Smooth muscle cell (in vitro differentiated cells): Measurements from ENCODE around the gene GRIN2A. TPM values are rescaled to one million over a fixed set of nuclear protein-coding genes. Genes with fewer than 3 reads are reported as not detected.

Source experiments
- DNase-seq: peaks from one replicate; lab custom pipeline; 2025; ENCODE audit not compliant: unreplicated experiment; lab: John Stamatoyannopoulos, UW
- H2AFZ ChIP-seq: fragments of 200-600 bp; sonication (generic); 2 replicates; pipeline ENCODE4 v1.6.0; 2016; ENCODE audit warnings: antibody characterized with exemption, low read depth, mild to moderate bottlenecking
- H3F3A ChIP-seq: fragments of 200-600 bp; sonication (generic); 2 replicates; pipeline ENCODE4 v1.6.0; 2017; ENCODE audit warnings: antibody characterized with exemption, low read depth
- H3K27ac ChIP-seq: fragments of 200-600 bp; sonication (generic); 2 replicates; pipeline ENCODE4 v1.5.1; 2016; ENCODE audit warnings: low read depth, mild to moderate bottlenecking
- H3K27me3 ChIP-seq: fragments of 200-600 bp; sonication (generic); 2 replicates; pipeline ENCODE4 v1.6.1; 2016; ENCODE audit warnings: low read depth, mild to moderate bottlenecking
- H3K36me3 ChIP-seq: fragments of 200-600 bp; sonication (generic); 2 replicates; pipeline ENCODE4 v1.5.1; 2016; ENCODE audit warnings: low read depth
- H3K4me1 ChIP-seq: fragments of 200-600 bp; sonication (generic); 2 replicates; pipeline ENCODE4 v1.5.1; 2016; ENCODE audit warnings: low read depth
- H3K4me2 ChIP-seq: fragments of 200-600 bp; sonication (generic); 2 replicates; pipeline ENCODE4 v1.6.0; 2016; ENCODE audit warnings: mild to moderate bottlenecking
- H3K4me3 ChIP-seq: fragments of 200-600 bp; sonication (generic); 2 replicates; pipeline ENCODE4 v1.5.1; 2016; ENCODE audit warnings: mild to moderate bottlenecking
- H3K79me2 ChIP-seq: fragments of 200-600 bp; sonication (generic); 2 replicates; pipeline ENCODE4 v1.6.0; 2016; ENCODE audit warnings: low read depth, mild to moderate bottlenecking
- H3K9ac ChIP-seq: fragments of 200-600 bp; sonication (generic); 2 replicates; pipeline ENCODE4 v1.6.0; 2016; ENCODE audit warnings: low read depth
- H3K9me3 ChIP-seq: fragments of 200-600 bp; sonication (generic); replicated peaks from 2 replicates; pipeline ENCODE4 v1.5.1; 2016; ENCODE audit warnings: low read depth
- H4K20me1 ChIP-seq: fragments of 200-600 bp; sonication (generic); 2 replicates; pipeline ENCODE4 v1.6.0; 2016; ENCODE audit warnings: low read depth
- WGBS: methylation state at CpG from one replicate; pipeline ENCODE4 v1.1.7; 2016; ENCODE audit warnings: low lambda C conversion rate; 5-methylcytosine and 5-hydroxymethylcytosine counted together
- polyA plus RNA-seq: library from polyadenylated mRNA; unstranded; fragments of >200 nt; fragmentation: Nextera tagmentation; extraction: Ambion mirVana; gene quantifications from 2 replicates; pipeline ENCODE4 v1.2.1, GENCODE V29; 2016
- total RNA-seq: library from RNA; depleted of rRNA; stranded (reverse); fragments of >200 nt; gene quantifications from 2 replicates; pipeline ENCODE4 v1.2.3, GENCODE V29; 2014
- TF ChIP-seq, protein P1 (sequence below): fragments of 200-600 bp; sonication (generic); IDR thresholded peaks from 2 replicates; pipeline ENCODE4 v1.5.1; 2017; ENCODE audit warnings: borderline replicate concordance, mild to moderate bottlenecking, antibody characterized with exemption; ENCODE audit not compliant: insufficient read depth, poor library complexity, severe bottlenecking

GRIN2A gene
- total and polyA plus RNA-seq, 2 experiments from 2014 or later, result 0.02 to 0.13 TPM

DNA sequence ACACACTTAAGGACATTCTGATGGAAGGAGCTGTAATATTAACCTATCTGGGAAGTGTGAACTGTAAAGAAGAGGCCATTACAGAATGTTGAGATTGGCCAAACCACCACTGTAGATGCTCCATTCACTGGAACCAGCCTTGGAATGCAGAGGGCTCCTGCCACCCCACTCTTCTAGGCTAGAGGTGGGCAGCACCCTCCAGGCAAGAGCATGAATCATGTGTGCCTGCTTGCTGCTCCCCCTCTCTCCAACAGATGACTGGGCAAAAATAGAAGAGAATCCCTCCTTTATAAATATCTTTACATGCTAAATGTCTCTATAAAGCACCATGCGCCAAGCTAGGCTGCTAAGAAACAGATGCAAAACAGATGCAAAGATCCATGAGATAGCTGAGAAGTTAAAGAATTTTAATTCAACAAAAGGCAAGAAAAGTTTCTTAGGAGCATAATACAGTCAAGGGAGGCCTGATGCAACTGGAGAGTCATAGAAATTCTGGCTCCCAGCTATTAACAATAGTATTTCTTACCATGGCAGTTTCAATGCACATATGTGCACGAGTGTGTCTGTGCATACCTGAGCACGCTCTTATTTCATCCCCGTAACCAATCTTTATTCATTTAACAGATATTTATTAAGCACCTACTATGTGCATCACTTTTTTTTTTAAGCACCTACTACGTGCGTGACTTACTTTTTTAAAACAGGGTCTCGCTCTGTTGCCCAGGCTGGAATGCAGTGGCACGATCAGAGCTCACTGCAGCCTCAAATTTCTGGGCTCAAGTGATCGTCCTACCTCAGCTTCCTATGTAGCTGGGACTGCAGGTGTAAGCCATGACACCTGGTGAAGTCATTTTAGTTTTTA is 53.6 kb downstream of the GRIN2A start:
- no peaks in the 10 kb centered on the region for H3K36me3 ChIP-seq
- H2AFZ ChIP-seq, result no peak overlapping the region
- no peak overlapping the region for H3K4me3 ChIP-seq
- no peak overlapping the region for H3K27ac ChIP-seq
- 80% methylated on average over 9 of the region's 9 CpGs for WGBS
- H3K9ac ChIP-seq, result no peak overlapping the region
- H3K27me3 ChIP-seq, result no peaks in the 10 kb centered on the region
- DNase-seq, result no peak
- H3F3A ChIP-seq, result no peaks in the 10 kb centered on the region
- H3K4me2 ChIP-seq, result no peak overlapping the region
- no peaks in the 10 kb centered on the region for H3K9me3 ChIP-seq
- TF ChIP-seq, protein P1, sequence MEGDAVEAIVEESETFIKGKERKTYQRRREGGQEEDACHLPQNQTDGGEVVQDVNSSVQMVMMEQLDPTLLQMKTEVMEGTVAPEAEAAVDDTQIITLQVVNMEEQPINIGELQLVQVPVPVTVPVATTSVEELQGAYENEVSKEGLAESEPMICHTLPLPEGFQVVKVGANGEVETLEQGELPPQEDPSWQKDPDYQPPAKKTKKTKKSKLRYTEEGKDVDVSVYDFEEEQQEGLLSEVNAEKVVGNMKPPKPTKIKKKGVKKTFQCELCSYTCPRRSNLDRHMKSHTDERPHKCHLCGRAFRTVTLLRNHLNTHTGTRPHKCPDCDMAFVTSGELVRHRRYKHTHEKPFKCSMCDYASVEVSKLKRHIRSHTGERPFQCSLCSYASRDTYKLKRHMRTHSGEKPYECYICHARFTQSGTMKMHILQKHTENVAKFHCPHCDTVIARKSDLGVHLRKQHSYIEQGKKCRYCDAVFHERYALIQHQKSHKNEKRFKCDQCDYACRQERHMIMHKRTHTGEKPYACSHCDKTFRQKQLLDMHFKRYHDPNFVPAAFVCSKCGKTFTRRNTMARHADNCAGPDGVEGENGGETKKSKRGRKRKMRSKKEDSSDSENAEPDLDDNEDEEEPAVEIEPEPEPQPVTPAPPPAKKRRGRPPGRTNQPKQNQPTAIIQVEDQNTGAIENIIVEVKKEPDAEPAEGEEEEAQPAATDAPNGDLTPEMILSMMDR, result no peak
- H3K4me1 ChIP-seq, result no peaks in the 10 kb centered on the region
- no peaks in the 10 kb centered on the region for H4K20me1 ChIP-seq
- H3K79me2 ChIP-seq, result no peaks in the 10 kb centered on the region

DNA sequence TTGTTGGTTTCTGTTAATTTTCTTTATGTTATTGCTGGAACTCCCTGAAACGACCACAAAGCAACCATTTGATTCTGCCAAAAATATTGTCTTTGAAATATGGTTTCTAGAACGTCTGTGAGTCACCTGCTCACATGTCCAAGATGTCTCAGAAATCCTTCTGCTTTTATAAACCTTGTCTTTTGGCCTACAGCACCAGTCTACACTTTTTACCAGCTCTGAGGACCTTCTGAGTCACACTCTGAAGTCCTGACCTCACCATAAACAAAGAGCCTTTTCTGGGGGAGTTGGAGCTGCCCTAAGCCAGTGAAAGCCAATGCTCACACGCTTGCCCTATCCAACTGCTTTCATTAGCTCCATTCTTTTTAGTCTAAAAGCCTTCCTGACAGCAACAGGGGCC is 55.5 kb downstream of the GRIN2A start:
- Histone ChIP-seq H3K27me3 (no peaks in the 10 kb centered on the region), H4K20me1 (no peaks in the 10 kb centered on the region), H3K9ac (peak overlapping the region; percentile 49), H3F3A (no peaks in the 10 kb centered on the region), H3K27ac (peak overlapping the region; percentile 67), H3K4me2 (no peak overlapping the region), H3K36me3 (no peaks in the 10 kb centered on the region), H3K4me1 (peaks cover 11% of the 10 kb centered on the region), H2AFZ (no peak overlapping the region), H3K9me3 (no peaks in the 10 kb centered on the region), H3K4me3 (no peak overlapping the region), H3K79me2 (no peaks in the 10 kb centered on the region)
- 40% methylated on average over 3 of the region's 3 CpGs for WGBS
- TF ChIP-seq, protein P1, result no peak
- no peak for DNase-seq

DNA sequence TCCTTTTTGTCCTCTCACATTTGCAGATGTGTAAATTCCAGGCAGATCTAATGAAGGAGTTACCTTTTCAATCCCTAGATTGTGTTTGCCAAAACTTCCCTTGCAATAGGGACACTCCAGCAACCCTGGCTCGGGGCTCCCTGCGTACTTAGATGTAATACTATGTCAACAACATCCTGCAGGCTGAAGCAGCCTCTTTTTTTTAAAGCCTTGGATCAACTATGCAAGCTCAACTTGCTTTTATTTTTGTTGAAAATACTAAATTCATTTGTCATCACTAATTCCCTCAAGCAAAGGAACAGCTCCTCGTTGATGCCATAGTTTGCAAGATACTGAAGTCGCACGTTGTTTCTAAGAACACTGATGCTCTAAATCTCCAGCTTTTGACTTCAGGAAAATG is 59.1 kb downstream of the GRIN2A start:
- no peak overlapping the region for H3K4me2 ChIP-seq
- no peak for DNase-seq
- H3K36me3 ChIP-seq, result no peaks in the 10 kb centered on the region
- H4K20me1 ChIP-seq, result no peaks in the 10 kb centered on the region
- no peaks in the 10 kb centered on the region for H3F3A ChIP-seq
- no peaks in the 10 kb centered on the region for H3K79me2 ChIP-seq
- 61% methylated on average over 5 of the region's 5 CpGs for WGBS
- no peak overlapping the region for H2AFZ ChIP-seq
- TF ChIP-seq, protein P1, result no peak
- H3K9ac ChIP-seq, result peak overlapping the region; percentile 82
- no peak overlapping the region for H3K27ac ChIP-seq
- H3K4me1 ChIP-seq, result peaks cover 12% of the 10 kb centered on the region
- no peak overlapping the region for H3K4me3 ChIP-seq
- H3K27me3 ChIP-seq, result no peaks in the 10 kb centered on the region
- no peaks in the 10 kb centered on the region for H3K9me3 ChIP-seq

DNA sequence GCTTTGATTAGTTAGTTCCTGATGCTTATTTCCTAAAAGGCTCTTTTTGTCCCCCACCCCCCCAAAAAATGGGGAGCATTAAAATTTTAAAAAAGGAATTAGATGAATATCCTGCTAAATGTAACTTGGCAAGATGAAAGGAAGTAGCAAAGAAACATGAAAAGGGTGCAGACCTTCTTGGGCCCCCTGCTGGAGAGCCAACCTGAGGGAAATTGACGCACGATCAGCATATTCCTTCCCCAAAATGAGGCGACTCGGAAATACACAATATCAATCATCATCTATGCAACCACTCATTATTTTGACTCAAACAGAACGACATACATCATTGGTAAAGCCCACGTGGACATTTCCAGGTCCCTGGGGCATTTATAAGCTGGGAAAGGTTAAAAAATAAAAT is 59.7 kb downstream of the GRIN2A start:
- Histone ChIP-seq H2AFZ (no peak overlapping the region), H4K20me1 (no peaks in the 10 kb centered on the region), H3K4me1 (peaks cover 12% of the 10 kb centered on the region), H3K79me2 (no peaks in the 10 kb centered on the region), H3K36me3 (no peaks in the 10 kb centered on the region), H3K9me3 (no peaks in the 10 kb centered on the region), H3K4me3 (no peak overlapping the region), H3K27me3 (no peaks in the 10 kb centered on the region), H3K4me2 (peak overlapping the region; percentile 42), H3K27ac (peak overlapping the region; percentile 95), H3K9ac (peak overlapping the region; percentile 82), H3F3A (no peaks in the 10 kb centered on the region)
- 42% methylated on average over 6 of the region's 6 CpGs for WGBS
- no peak for DNase-seq
- TF ChIP-seq, protein P1, result peak; percentile 36
